K562 (cell line): ENCODE data around the gene GON4L. TPM values are rescaled to one million over a fixed set of nuclear protein-coding genes. Genes with fewer than 3 reads are reported as not detected.
A peak's percentile ranks its signal among the peaks of the same experiment; 100 is the strongest.

Experiments
- C11orf30 ChIP-seq: fragments of 450-650 bp; IDR thresholded peaks from 2 replicates; pipeline ENCODE4 v1.6.1; 2016; ENCODE audit warnings: low read depth, mild to moderate bottlenecking
- FOXP1 ChIP-seq: sonication (generic); formaldehyde crosslinking; IDR thresholded peaks from 2 replicates; pipeline ENCODE4 v1.8.0; 2022; ENCODE audit warnings: mild to moderate bottlenecking, missing genetic modification reagents
- GATA2 ChIP-seq: sonication (generic); formaldehyde crosslinking; IDR thresholded peaks from 2 replicates; pipeline ENCODE4 v1.4.0; 2020; ENCODE audit warnings: mild to moderate bottlenecking, missing genetic modification reagents
- HNRNPLL ChIP-seq: fragments of 200-400 bp; formaldehyde crosslinking; IDR thresholded peaks from 2 replicates; pipeline ENCODE4 v1.6.1; 2017; ENCODE audit warnings: low read length, low read depth, mild to moderate bottlenecking; ENCODE audit not compliant: poor library complexity, severe bottlenecking
- JUNB ChIP-seq: fragments of 450-650 bp; formaldehyde crosslinking; conservative IDR thresholded peaks from 2 replicates; pipeline ENCODE4 v1.4.0; 2020; ENCODE audit warnings: mild to moderate bottlenecking
- NR2C2 ChIP-seq, 2 experiments: fragments of 200-800 bp in 1 of 2; sonication (Bioruptor generic) in 1 of 2; sonication (generic) in 1 of 2; formaldehyde crosslinking in 1 of 2; IDR thresholded peaks; 2 replicates each; pipeline versions ENCODE4 v1.6.1 to v1.8.0; 2016 to 2022; ENCODE audit warnings: mild to moderate bottlenecking in 1 of 2, missing compliant biosample characterization in 1 of 2, missing genetic modification characterization in 1 of 2, missing genetic modification reagents in 1 of 2
- PML ChIP-seq: IDR thresholded peaks from 2 replicates; pipeline ENCODE4 v1.6.1; 2012; ENCODE audit warnings: low read length, inconsistent platforms
- PURB ChIP-seq: sonication (generic); formaldehyde crosslinking; IDR thresholded peaks from 2 replicates; pipeline ENCODE4 v1.9.0; 2021; ENCODE audit warnings: low read depth, mild to moderate bottlenecking, missing genetic modification reagents
- RBBP5 ChIP-seq: fragments of 200-600 bp; sonication (generic); IDR thresholded peaks from 2 replicates; pipeline ENCODE4 v1.6.1; 2012; ENCODE audit warnings: borderline replicate concordance, mild to moderate bottlenecking, low read length, control low read depth, inconsistent platforms; ENCODE audit not compliant: insufficient read depth, poor library complexity, severe bottlenecking
- SMAD4 ChIP-seq: fragments of 250-450 bp; sonication (Bioruptor Pico); conservative IDR thresholded peaks from 2 replicates; pipeline ENCODE4 v1.8.0; 2021; ENCODE audit warnings: inconsistent platforms, mild to moderate bottlenecking, moderate library complexity
- TAF7 ChIP-seq: fragments of 450-650 bp; IDR thresholded peaks from 2 replicates; pipeline ENCODE4 v1.6.1; 2016; ENCODE audit warnings: missing genetic modification characterization, missing compliant biosample characterization
- ZNF165 ChIP-seq: fragments of 250-450 bp; sonication (Bioruptor Pico); IDR thresholded peaks from 2 replicates; pipeline ENCODE4 v1.4.0; 2020; ENCODE audit warnings: borderline replicate concordance
- ZNF408 ChIP-seq: fragments of 250-450 bp; sonication (Bioruptor Pico); IDR thresholded peaks from 2 replicates; pipeline ENCODE4 v1.4.0; 2020; ENCODE audit warnings: low read depth, mild to moderate bottlenecking, moderate library complexity
- ZNF561 ChIP-seq: fragments of 450-650 bp; formaldehyde crosslinking; conservative IDR thresholded peaks from 2 replicates; pipeline ENCODE4 v1.4.0; 2020; ENCODE audit warnings: mild to moderate bottlenecking, moderate library complexity
- ZNF586 ChIP-seq: fragments of 450-650 bp; formaldehyde crosslinking; conservative IDR thresholded peaks from 2 replicates; pipeline ENCODE4 v1.4.0; 2020; ENCODE audit warnings: mild to moderate bottlenecking, moderate library complexity
- polyA plus RNA-seq, 8 experiments: library from polyadenylated mRNA; depleted of rRNA in 4 of 8; stranded (reverse) in 5 of 8; unstranded in 3 of 8; fragments of >200 nt; fragmentation: Nextera tagmentation in 2 of 8; fragmentation: Illumina TruSeq in 1 of 8; extraction: Ambion mirVana in 2 of 8; extraction: Trizol in 1 of 8; gene quantifications; 2 replicates each; pipeline versions ENCODE4 v1.2.1 to v1.2.3, GENCODE V29; 2011 to 2014; ENCODE audit warnings: inconsistent platforms in 1 of 8, missing spikeins in 1 of 8
- total RNA-seq, 7 experiments: library from RNA; depleted of rRNA in 6 of 7; stranded (reverse); fragments of >200 nt in 6 of 7; fragmentation: Illumina TruSeq in 2 of 7; extraction: Trizol in 2 of 7; gene quantifications; 2 replicates each; pipeline versions ENCODE4 v1.2.1 to v1.2.3, GENCODE V29; 2011 to 2021; ENCODE audit warnings: low replicate concordance in 1 of 7
- TF ChIP-seq, protein P1 (sequence below): fragments of 450-650 bp; IDR thresholded peaks from 2 replicates; pipeline ENCODE4 v1.6.1; 2016; ENCODE audit warnings: mild to moderate bottlenecking, moderate library complexity

GON4L gene
- total and polyA plus RNA-seq, 9 of the 15 experiments (the other 6 are each of a cell fraction or from before 2014, with no cell fraction given): 20.2 to 47.4 (median 33.6) TPM

DNA sequence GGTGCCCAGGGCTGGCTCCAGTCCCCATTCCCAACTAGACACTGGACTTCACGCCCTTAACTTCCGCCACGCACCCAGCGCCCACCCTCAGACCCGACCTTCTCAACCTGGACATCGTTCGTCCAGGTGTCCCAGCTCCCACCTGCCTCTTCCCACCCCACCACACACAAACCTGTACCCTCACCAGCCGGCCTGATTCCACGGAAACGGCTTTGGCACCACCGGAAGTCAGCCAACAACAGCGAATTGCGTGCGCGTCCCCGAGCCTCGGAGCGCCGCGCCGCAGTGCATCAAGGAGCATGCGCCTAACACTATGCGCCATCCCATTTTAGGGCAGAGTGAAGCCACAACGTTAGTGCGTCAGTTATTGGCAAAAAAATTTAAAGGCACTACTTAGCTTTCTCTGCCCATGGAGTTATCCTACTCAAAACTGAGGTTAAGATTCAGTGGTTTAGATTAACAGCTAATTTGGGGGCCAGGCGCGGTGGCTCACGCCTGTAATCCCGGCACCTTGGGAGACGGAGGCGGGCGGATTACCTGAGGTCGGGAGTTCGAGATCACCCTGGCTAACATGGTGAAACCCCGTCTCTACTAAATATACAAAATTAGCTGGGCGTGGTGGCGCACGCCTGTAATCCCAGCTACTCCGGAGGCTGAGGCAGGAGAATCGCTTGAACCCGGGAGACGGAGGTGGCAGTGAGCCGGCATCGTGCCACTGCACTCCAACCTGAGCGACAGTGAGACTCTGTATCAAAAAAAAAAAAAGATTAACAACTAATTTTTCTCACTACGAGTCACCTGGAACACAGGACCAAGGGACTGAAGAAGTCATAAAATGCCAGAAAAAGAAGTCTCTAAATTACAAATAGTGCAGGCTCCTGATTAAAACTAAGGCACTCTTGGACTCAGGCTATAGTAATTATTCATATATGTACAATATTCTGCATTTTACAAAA is at the start of gene GON4L (continued):
- TF ChIP-seq, protein P1, sequence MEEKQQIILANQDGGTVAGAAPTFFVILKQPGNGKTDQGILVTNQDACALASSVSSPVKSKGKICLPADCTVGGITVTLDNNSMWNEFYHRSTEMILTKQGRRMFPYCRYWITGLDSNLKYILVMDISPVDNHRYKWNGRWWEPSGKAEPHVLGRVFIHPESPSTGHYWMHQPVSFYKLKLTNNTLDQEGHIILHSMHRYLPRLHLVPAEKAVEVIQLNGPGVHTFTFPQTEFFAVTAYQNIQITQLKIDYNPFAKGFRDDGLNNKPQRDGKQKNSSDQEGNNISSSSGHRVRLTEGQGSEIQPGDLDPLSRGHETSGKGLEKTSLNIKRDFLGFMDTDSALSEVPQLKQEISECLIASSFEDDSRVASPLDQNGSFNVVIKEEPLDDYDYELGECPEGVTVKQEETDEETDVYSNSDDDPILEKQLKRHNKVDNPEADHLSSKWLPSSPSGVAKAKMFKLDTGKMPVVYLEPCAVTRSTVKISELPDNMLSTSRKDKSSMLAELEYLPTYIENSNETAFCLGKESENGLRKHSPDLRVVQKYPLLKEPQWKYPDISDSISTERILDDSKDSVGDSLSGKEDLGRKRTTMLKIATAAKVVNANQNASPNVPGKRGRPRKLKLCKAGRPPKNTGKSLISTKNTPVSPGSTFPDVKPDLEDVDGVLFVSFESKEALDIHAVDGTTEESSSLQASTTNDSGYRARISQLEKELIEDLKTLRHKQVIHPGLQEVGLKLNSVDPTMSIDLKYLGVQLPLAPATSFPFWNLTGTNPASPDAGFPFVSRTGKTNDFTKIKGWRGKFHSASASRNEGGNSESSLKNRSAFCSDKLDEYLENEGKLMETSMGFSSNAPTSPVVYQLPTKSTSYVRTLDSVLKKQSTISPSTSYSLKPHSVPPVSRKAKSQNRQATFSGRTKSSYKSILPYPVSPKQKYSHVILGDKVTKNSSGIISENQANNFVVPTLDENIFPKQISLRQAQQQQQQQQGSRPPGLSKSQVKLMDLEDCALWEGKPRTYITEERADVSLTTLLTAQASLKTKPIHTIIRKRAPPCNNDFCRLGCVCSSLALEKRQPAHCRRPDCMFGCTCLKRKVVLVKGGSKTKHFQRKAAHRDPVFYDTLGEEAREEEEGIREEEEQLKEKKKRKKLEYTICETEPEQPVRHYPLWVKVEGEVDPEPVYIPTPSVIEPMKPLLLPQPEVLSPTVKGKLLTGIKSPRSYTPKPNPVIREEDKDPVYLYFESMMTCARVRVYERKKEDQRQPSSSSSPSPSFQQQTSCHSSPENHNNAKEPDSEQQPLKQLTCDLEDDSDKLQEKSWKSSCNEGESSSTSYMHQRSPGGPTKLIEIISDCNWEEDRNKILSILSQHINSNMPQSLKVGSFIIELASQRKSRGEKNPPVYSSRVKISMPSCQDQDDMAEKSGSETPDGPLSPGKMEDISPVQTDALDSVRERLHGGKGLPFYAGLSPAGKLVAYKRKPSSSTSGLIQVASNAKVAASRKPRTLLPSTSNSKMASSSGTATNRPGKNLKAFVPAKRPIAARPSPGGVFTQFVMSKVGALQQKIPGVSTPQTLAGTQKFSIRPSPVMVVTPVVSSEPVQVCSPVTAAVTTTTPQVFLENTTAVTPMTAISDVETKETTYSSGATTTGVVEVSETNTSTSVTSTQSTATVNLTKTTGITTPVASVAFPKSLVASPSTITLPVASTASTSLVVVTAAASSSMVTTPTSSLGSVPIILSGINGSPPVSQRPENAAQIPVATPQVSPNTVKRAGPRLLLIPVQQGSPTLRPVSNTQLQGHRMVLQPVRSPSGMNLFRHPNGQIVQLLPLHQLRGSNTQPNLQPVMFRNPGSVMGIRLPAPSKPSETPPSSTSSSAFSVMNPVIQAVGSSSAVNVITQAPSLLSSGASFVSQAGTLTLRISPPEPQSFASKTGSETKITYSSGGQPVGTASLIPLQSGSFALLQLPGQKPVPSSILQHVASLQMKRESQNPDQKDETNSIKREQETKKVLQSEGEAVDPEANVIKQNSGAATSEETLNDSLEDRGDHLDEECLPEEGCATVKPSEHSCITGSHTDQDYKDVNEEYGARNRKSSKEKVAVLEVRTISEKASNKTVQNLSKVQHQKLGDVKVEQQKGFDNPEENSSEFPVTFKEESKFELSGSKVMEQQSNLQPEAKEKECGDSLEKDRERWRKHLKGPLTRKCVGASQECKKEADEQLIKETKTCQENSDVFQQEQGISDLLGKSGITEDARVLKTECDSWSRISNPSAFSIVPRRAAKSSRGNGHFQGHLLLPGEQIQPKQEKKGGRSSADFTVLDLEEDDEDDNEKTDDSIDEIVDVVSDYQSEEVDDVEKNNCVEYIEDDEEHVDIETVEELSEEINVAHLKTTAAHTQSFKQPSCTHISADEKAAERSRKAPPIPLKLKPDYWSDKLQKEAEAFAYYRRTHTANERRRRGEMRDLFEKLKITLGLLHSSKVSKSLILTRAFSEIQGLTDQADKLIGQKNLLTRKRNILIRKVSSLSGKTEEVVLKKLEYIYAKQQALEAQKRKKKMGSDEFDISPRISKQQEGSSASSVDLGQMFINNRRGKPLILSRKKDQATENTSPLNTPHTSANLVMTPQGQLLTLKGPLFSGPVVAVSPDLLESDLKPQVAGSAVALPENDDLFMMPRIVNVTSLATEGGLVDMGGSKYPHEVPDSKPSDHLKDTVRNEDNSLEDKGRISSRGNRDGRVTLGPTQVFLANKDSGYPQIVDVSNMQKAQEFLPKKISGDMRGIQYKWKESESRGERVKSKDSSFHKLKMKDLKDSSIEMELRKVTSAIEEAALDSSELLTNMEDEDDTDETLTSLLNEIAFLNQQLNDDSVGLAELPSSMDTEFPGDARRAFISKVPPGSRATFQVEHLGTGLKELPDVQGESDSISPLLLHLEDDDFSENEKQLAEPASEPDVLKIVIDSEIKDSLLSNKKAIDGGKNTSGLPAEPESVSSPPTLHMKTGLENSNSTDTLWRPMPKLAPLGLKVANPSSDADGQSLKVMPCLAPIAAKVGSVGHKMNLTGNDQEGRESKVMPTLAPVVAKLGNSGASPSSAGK: peak; percentile 63
- TF ChIP-seq TAF7 (tag) (peak; percentile 86), ZNF165 (CRISPR knock-in tag) (no peak), GATA2 (CRISPR knock-in tag) (no peak), PURB (CRISPR knock-in tag) (no peak), NR2C2 (CRISPR knock-in tag; IDR thresholded peaks at IDR 0.05) (peak; percentile 44; the same call in 1 of the 2 replicates), NR2C2 (tag; IDR thresholded peaks at IDR 0.05) (peak; percentile 38; the same call in 1 of the 2 replicates), FOXP1 (CRISPR knock-in tag) (no peak), SMAD4 (CRISPR knock-in tag) (no peak; the same call in 1 of the 2 replicates), C11orf30 (peak; percentile 61), PML (peak; percentile 41; the same call in 1 of the 2 replicates), HNRNPLL (peak; percentile 81), JUNB (CRISPR knock-in tag) (no peak), ZNF586 (CRISPR knock-in tag) (no peak), RBBP5 (peak; percentile 61), ZNF408 (CRISPR knock-in tag) (no peak), ZNF561 (CRISPR knock-in tag) (no peak)
